Fibroblast of skin of scalp (primary cell): ENCODE measurements around the gene GLB1L2.

Source experiments
- DNase-seq: peaks from one replicate; pipeline ENCODE4 v3.0.0-alpha.2; 2013

GLB1L2 gene

GRCh38 chr11:134369656-134370525 lies 38.1 kb downstream of the GLB1L2 start:
- no peak for DNase-seq

GRCh38 chr11:134370526-134371435 lies 39.0 kb downstream of the GLB1L2 start:
- DNase-seq: no peak

- no peak for DNase-seq
Observed at GRCh38 chr11:134371436-134372185, 39.8 kb downstream of the GLB1L2 start.

DNA sequence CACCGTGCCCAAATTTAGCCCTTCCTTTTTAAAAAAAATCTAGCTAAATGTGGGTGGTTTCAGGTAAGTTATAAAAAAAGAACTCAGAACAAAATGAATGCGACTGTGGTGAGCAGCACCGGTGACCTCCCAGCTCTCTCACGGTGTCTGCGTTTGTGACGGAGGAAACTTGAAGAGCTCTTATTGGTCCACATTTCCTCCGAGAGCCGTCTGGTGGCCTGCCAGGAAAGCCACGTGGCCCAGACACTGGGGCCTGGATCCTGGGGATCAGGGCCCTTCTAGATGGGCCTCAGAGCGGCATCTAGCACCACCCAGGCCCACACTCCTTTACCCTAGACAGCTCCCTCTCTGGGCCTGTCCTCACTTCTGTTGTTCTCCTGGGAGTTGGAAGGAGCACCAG lies 40.7 kb downstream of the GLB1L2 start:
- no peak for DNase-seq

DNA sequence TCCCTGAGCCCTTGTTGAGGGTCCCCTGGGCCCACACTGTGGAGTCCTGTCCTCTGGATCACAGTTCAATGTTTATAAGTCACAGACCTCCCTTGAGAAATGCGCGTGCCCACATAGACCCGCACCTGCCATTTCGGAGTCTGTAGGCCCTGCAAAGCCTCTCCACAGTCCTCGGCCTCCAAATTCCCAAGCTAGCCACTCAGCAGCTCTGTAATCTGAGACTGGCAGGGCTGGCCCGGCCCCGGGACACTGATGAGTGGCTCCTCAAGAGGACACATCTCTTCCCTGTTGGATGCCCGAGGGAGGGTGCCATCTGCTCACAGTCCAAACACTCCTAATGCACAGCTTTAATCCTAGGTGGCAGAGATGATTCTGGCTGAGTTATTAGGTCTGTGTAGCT lies 41.2 kb downstream of the GLB1L2 start:
- DNase-seq: no peak

- DNase-seq: no peak
Observed at GRCh38 chr11:134373591-134374052, 41.8 kb downstream of the GLB1L2 start.

GRCh38 chr11:134374171-134374570 lies 42.4 kb downstream of the GLB1L2 start:
- no peak for DNase-seq

GRCh38 chr11:134374891-134375550 lies 43.2 kb downstream of the GLB1L2 start:
- DNase-seq: no peak

- DNase-seq: no peak
Observed at GRCh38 chr11:134376150-134376921, 44.5 kb downstream of the GLB1L2 start.

GRCh38 chr11:134377876-134378275 lies 46.1 kb downstream of the GLB1L2 start:
- no peak for DNase-seq

DNA sequence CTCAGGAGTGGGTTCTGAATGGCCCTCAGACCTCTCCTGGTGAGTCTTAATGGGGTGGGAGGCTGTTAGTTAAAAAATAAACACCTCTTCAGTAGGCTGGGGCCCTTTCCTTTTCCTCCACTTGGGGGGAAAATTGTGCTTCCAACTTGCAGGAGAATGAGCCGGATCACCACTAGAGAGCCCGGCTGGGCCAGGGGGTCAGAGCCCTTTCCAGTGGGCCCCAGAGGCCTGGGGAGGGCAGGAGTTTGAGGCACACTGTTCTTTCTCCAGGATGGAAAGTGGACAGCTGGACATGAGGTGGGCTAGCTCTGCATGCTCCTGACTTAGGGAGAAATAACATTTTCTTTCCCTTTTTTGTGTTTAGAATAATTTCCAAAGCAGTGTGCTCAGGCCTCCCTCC lies 47.5 kb downstream of the GLB1L2 start:
- DNase-seq: no peak

DNA sequence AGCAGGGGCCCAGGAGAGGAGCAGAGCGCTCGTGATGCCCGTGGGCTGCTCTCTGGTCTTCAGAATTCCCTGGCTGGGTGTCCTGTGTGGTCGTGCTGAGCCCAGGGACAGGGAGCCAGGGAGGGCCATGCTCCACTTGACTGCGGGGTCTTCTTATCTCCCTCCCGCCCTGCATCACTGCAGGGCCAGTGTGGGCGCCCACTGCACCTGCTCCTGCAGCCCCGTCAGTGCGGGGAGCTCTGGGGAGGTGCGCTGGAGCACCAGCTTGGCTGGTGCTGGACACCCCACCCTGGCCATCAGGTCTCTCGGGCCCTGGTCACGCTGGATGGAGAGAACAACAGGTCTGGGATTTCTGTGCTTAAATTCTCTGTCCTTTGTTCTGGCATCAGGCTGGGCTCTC lies 48.4 kb downstream of the GLB1L2 start:
- DNase-seq: no peak

GRCh38 chr11:134380785-134381184 lies 49.0 kb downstream of the GLB1L2 start:
- no peak for DNase-seq

GRCh38 chr11:134382257-134382656 lies 50.5 kb downstream of the GLB1L2 start:
- DNase-seq: no peak

- no peak for DNase-seq
Observed at GRCh38 chr11:134382830-134383229, 51.0 kb downstream of the GLB1L2 start.

DNA sequence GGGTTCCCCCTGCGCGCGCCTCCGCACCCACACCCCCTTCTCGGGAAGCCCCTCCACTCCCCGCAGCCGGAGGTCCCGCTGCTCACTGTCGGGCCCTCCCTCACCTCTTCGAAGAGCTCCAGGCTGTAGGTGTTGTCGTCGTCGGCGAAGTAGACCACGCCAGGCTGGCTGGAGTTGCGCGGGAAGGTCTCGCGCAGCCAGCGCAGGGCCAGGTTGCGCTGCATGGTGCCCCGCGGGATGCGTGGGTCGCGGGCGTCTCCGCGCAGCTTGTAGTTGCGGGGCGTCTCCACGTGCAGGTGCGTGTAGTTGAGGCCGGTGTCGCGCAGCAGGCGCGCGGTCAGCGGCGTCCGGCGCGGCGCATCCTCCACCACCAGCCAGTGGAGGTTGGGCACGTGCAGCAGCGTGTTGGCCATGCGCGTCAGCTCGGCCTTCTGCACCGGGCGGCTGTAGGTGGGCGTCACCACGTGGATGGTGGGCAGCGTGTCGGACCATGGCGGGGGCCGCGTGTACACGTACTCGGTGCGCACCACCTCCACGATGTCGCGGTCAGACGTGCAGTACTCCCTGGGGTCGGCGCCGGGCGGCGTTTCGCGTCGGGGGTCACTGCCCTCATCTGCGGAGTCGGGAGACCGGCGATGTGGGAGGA lies 51.9 kb downstream of the GLB1L2 start:
- no peak for DNase-seq

DNA sequence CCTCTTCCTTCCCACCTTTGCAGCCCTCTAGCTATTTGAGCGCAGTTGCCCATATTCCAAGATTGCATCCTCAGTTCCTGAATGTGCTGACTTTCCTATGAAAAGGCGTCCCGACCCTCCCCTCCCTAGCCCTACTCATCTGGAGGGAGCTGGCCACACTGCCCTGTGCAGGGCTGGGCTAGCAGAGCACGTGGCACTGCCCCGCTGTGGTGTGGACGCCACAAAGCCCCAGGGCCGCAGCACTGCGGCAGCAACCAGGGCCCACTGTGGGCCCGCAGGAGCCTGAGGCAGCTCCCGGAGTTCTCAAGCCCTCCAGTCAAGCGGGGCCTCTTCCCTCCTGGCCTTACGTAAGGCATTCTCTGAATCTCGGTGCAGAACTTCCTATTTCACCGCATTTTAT lies 52.6 kb downstream of the GLB1L2 start:
- DNase-seq: no peak

GRCh38 chr11:134385171-134385570 lies 53.4 kb downstream of the GLB1L2 start:
- no peak for DNase-seq

- DNase-seq: no peak
Observed at GRCh38 chr11:134385774-134386565, 54.2 kb downstream of the GLB1L2 start.

GRCh38 chr11:134386945-134387344 lies 55.2 kb downstream of the GLB1L2 start:
- no peak for DNase-seq
